ENCODE results near the gene PROCA1. TPM values are rescaled to one million over a fixed set of nuclear protein-coding genes. Genes with fewer than 3 reads are reported as not detected.
A peak's percentile ranks its signal among the peaks of the same experiment; 100 is the strongest.

The PROCA1 gene
- total and polyA plus RNA-seq, 9 of the 15 experiments (the other 6 are each of a cell fraction or from before 2014, with no cell fraction given), result 0.78 to 16.2 (median 5.6) TPM

DNA sequence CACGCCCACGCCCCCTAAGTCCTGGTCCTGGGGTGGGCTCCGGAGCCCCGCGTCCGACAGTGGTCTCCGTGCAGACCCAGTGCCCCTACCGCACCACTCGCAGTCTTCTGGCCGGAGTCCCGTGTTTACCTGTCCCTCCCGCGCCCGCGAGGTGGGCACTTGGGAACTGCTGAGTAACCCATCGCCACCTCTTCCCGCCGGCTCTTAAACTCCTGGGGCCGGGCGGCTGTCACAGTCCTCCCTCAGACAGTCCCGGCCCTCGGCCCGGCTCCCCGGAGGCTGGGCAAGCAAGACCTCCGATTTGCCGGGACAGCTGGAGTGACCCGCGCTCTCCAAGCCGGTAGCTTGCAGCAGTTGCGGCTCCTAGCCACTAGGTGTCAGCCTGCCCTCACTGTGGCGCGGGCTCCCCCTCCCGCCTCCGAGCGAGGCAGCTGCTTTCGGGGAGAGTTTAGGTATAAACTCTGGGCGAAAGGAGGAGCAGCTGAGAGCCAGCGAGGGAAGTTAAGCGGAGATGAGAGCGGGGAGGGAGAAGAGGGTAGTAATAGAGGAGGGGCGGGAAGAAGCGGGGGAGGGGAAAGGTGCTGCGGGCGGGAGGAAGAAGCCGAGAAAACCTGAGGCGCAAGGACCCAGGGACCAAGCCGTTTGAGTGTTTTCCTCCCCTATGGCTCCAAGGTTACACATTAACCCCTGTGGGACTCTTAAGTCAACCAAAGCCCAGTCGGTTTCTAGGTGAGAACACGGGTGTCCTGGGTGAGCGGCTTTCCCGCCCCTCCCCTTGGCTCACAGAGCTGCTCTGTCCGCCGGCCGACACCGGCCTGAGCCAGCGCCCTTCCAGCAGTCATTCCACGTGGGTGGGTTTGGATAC is 15.2 kb upstream of the PROCA1 start (continued):
- TF ChIP-seq ZNF584 (CRISPR knock-in tag; IDR thresholded peaks at IDR 0.05; ENCODE audit: low read depth) (no peak), KAT7 (CRISPR knock-in tag; IDR thresholded peaks at IDR 0.05; ENCODE audit: borderline replicate concordance) (peak; percentile 88; the same call in 1 of the 2 replicates), ZBTB7A (IDR thresholded peaks at IDR 0.05; ENCODE audit: borderline replicate concordance, control insufficient read depth, low read depth, low read length) (peak; percentile 82; the same call in 1 of the 2 replicates), KLF6 (CRISPR knock-in tag; IDR thresholded peaks at IDR 0.05; ENCODE audit: borderline replicate concordance) (no peak), GTF2A2 (tag; IDR thresholded peaks at IDR 0.05) (no peak), CREBBP (IDR thresholded peaks at IDR 0.05; ENCODE audit: low read depth, low read length) (no peak), ZFP36 (IDR thresholded peaks at IDR 0.05; ENCODE audit: low read depth, low read length, partially characterized antibody) (no peak), MCM2 (IDR thresholded peaks at IDR 0.05; ENCODE audit: low read depth) (no peak), NR4A1 (CRISPR knock-in tag; IDR thresholded peaks at IDR 0.05) (no peak), NR4A1 (tag; IDR thresholded peaks at IDR 0.05) (no peak), KLF13 (tag; IDR thresholded peaks at IDR 0.05; ENCODE audit: borderline replicate concordance, low read depth) (peak; percentile 60), SETDB1 (IDR thresholded peaks at IDR 0.05; ENCODE audit: low read length) (no peak), ZNF239 (CRISPR knock-in tag; IDR thresholded peaks at IDR 0.05) (no peak), GATAD2A (IDR thresholded peaks at IDR 0.05) (no peak)
- TF ChIP-seq, protein P1, sequence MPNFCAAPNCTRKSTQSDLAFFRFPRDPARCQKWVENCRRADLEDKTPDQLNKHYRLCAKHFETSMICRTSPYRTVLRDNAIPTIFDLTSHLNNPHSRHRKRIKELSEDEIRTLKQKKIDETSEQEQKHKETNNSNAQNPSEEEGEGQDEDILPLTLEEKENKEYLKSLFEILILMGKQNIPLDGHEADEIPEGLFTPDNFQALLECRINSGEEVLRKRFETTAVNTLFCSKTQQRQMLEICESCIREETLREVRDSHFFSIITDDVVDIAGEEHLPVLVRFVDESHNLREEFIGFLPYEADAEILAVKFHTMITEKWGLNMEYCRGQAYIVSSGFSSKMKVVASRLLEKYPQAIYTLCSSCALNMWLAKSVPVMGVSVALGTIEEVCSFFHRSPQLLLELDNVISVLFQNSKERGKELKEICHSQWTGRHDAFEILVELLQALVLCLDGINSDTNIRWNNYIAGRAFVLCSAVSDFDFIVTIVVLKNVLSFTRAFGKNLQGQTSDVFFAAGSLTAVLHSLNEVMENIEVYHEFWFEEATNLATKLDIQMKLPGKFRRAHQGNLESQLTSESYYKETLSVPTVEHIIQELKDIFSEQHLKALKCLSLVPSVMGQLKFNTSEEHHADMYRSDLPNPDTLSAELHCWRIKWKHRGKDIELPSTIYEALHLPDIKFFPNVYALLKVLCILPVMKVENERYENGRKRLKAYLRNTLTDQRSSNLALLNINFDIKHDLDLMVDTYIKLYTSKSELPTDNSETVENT (CRISPR knock-in tag; IDR thresholded peaks at IDR 0.05), result peak; percentile 14; the same call in 1 of the 2 replicates
- TF ChIP-seq, protein P2, sequence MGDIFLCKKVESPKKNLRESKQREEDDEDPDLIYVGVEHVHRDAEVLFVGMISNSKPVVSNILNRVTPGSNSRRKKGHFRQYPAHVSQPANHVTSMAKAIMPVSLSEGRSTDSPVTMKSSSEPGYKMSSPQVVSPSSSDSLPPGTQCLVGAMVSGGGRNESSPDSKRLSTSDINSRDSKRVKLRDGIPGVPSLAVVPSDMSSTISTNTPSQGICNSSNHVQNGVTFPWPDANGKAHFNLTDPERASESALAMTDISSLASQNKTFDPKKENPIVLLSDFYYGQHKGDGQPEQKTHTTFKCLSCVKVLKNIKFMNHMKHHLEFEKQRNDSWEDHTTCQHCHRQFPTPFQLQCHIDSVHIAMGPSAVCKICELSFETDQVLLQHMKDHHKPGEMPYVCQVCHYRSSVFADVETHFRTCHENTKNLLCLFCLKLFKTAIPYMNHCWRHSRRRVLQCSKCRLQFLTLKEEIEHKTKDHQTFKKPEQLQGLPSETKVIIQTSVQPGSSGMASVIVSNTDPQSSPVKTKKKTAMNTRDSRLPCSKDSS (IDR thresholded peaks at IDR 0.05; ENCODE audit: low read depth, partially characterized antibody), result no peak
- TF ChIP-seq, protein P3, sequence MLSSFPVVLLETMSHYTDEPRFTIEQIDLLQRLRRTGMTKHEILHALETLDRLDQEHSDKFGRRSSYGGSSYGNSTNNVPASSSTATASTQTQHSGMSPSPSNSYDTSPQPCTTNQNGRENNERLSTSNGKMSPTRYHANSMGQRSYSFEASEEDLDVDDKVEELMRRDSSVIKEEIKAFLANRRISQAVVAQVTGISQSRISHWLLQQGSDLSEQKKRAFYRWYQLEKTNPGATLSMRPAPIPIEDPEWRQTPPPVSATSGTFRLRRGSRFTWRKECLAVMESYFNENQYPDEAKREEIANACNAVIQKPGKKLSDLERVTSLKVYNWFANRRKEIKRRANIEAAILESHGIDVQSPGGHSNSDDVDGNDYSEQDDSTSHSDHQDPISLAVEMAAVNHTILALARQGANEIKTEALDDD (IDR thresholded peaks at IDR 0.05), result peak; percentile 87
- TF ChIP-seq, protein P4, sequence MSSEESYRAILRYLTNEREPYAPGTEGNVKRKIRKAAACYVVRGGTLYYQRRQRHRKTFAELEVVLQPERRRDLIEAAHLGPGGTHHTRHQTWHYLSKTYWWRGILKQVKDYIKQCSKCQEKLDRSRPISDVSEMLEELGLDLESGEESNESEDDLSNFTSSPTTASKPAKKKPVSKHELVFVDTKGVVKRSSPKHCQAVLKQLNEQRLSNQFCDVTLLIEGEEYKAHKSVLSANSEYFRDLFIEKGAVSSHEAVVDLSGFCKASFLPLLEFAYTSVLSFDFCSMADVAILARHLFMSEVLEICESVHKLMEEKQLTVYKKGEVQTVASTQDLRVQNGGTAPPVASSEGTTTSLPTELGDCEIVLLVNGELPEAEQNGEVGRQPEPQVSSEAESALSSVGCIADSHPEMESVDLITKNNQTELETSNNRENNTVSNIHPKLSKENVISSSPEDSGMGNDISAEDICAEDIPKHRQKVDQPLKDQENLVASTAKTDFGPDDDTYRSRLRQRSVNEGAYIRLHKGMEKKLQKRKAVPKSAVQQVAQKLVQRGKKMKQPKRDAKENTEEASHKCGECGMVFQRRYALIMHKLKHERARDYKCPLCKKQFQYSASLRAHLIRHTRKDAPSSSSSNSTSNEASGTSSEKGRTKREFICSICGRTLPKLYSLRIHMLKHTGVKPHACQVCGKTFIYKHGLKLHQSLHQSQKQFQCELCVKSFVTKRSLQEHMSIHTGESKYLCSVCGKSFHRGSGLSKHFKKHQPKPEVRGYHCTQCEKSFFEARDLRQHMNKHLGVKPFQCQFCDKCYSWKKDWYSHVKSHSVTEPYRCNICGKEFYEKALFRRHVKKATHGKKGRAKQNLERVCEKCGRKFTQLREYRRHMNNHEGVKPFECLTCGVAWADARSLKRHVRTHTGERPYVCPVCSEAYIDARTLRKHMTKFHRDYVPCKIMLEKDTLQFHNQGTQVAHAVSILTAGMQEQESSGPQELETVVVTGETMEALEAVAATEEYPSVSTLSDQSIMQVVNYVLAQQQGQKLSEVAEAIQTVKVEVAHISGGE (CRISPR knock-in tag; IDR thresholded peaks at IDR 0.05), result no peak
